ENCODE results near the gene NCF2. TPM values are rescaled to one million over a fixed set of nuclear protein-coding genes. Genes with fewer than 3 reads are reported as not detected.

NCF2 gene
- total RNA-seq, 2 experiments from 2014 or later, result 8.7 to 9.0 TPM

GRCh38 chr1:183598386-183598785, 8.1 kb upstream of the NCF2 start:
- no peak overlapping the region for H3K4me3 Mint-ChIP-seq
- peaks cover 10% of the 10 kb centered on the region for H3K4me1 Mint-ChIP-seq
- ATAC-seq, result peak; percentile 92
- intact Hi-C loops (cut with DNase I, micrococcal nuclease), result no loop called here
- H3K36me3 Mint-ChIP-seq (ENCODE audit: low read depth), result no peaks in the 10 kb centered on the region
- no peaks in the 10 kb centered on the region for H3K9me3 Mint-ChIP-seq (ENCODE audit: low read depth)
- no peak overlapping the region for H3K27ac Mint-ChIP-seq
- H3K27me3 Mint-ChIP-seq, result no peaks in the 10 kb centered on the region
- ChIA-PET CTCF (interaction anchor here (0.9 to 2.0 kb wide), 5 partner anchors 12 to 318 kb away, joined by 3 to 7 read pairs (median 3); no protein-coding TSS in a partner anchor), POLR2A (no interaction called here)
- no peak for DNase-seq

GRCh38 chr1:183597656-183598347, 7.5 kb upstream of the NCF2 start:
- Mint-ChIP-seq H3K4me3 (no peak overlapping the region), H3K27ac (no peak overlapping the region), H3K36me3 (ENCODE audit: low read depth) (no peaks in the 10 kb centered on the region), H3K9me3 (ENCODE audit: low read depth) (no peaks in the 10 kb centered on the region), H3K27me3 (no peaks in the 10 kb centered on the region), H3K4me1 (peaks cover 16% of the 10 kb centered on the region)
- ChIA-PET CTCF (interaction anchor here (0.9 to 2.0 kb wide), 4 partner anchors 12 to 318 kb away, joined by 3 to 7 read pairs (median 4); no protein-coding TSS in a partner anchor), POLR2A (no interaction called here)
- DNase-seq (no peak), ATAC-seq (no peak)
- intact Hi-C loops (cut with DNase I, micrococcal nuclease), result no loop called here

GRCh38 chr1:183596500-183596899, 6.2 kb upstream of the NCF2 start:
- CTCF ChIA-PET, result interaction anchor here (0.6 kb wide), 1 partner anchor 60 kb away, joined by 3 read pairs; no protein-coding TSS in a partner anchor
- ATAC-seq (no peak), DNase-seq (no peak)
- intact Hi-C loops (cut with DNase I, micrococcal nuclease), result no loop called here
- Mint-ChIP-seq H3K4me1 (peaks cover 24% of the 10 kb centered on the region), H3K27ac (no peak overlapping the region), H3K9me3 (ENCODE audit: low read depth) (no peaks in the 10 kb centered on the region), H3K4me3 (no peak overlapping the region), H3K36me3 (ENCODE audit: low read depth) (no peaks in the 10 kb centered on the region), H3K27me3 (no peaks in the 10 kb centered on the region)
- POLR2A ChIA-PET, result interaction anchor here (0.6 kb wide), 1 partner anchor 105 kb away, joined by 7 read pairs; no protein-coding TSS in a partner anchor

- ChIA-PET POLR2A (no interaction called here), CTCF (interaction anchor here (0.7 kb wide), 1 partner anchor 9 kb away, joined by 3 read pairs; no protein-coding TSS in a partner anchor)
Observed at GRCh38 chr1:183595537-183595936, 5.3 kb upstream of the NCF2 start.

GRCh38 chr1:183593356-183593755, 3.1 kb upstream of the NCF2 start:
- Mint-ChIP-seq H3K9me3 (ENCODE audit: low read depth) (no peaks in the 10 kb centered on the region), H3K27ac (peak overlapping the region; percentile 2), H3K4me3 (no peak overlapping the region), H3K4me1 (peaks cover 50% of the 10 kb centered on the region), H3K27me3 (no peaks in the 10 kb centered on the region), H3K36me3 (ENCODE audit: low read depth) (no peaks in the 10 kb centered on the region)
- DNase-seq, result no peak
- ATAC-seq, result no peak
- ChIA-PET CTCF (no interaction called here), POLR2A (no interaction called here)
- intact Hi-C loops (cut with DNase I, micrococcal nuclease), result loop anchor here in 1 of 2 experiments (5.0 kb wide), 1 partner anchor 39 kb away; no protein-coding TSS in a partner anchor

More at GRCh38 chr1:183595537-183595936, 5.3 kb upstream of the NCF2 start:
- peaks cover 32% of the 10 kb centered on the region for H3K4me1 Mint-ChIP-seq
- no peaks in the 10 kb centered on the region for H3K9me3 Mint-ChIP-seq (ENCODE audit: low read depth)
- ATAC-seq (no peak), DNase-seq (no peak)
- no peaks in the 10 kb centered on the region for H3K27me3 Mint-ChIP-seq
- H3K36me3 Mint-ChIP-seq (ENCODE audit: low read depth), result no peaks in the 10 kb centered on the region
- no peak overlapping the region for H3K27ac Mint-ChIP-seq
- no peak overlapping the region for H3K4me3 Mint-ChIP-seq
- intact Hi-C loops (cut with DNase I, micrococcal nuclease), result no loop called here

- intact Hi-C loops (cut with DNase I, micrococcal nuclease), result loop anchor here in 1 of 2 experiments (5.0 kb wide), 1 partner anchor 40 kb away; no protein-coding TSS in a partner anchor
- POLR2A ChIA-PET, result no interaction called here
- Mint-ChIP-seq H3K4me1 (peaks cover 47% of the 10 kb centered on the region), H3K9me3 (ENCODE audit: low read depth) (no peaks in the 10 kb centered on the region), H3K27me3 (no peaks in the 10 kb centered on the region), H3K4me3 (no peak overlapping the region), H3K36me3 (ENCODE audit: low read depth) (no peaks in the 10 kb centered on the region), H3K27ac (no peak overlapping the region)
- ATAC-seq (no peak), DNase-seq (no peak)
- CTCF ChIA-PET, result no interaction called here
Observed at GRCh38 chr1:183592733-183593132, 2.5 kb upstream of the NCF2 start.

- DNase-seq (no peak), ATAC-seq (peak; percentile 11)
- Mint-ChIP-seq H3K9me3 (ENCODE audit: low read depth) (no peaks in the 10 kb centered on the region), H3K4me3 (peak overlapping the region; percentile 62), H3K27me3 (no peaks in the 10 kb centered on the region), H3K4me1 (peaks cover 49% of the 10 kb centered on the region), H3K27ac (peak overlapping the region; percentile 89), H3K36me3 (ENCODE audit: low read depth) (no peaks in the 10 kb centered on the region)
- POLR2A ChIA-PET, result interaction anchor here (1.2 kb wide), 1 partner anchor 10 kb away, joined by 4 read pairs; no protein-coding TSS in a partner anchor
- CTCF ChIA-PET, result interaction anchor here (0.6 to 2.4 kb wide), 3 partner anchors 10 to 84 kb away, joined by 3 to 15 read pairs (median 4); no protein-coding TSS in a partner anchor
- intact Hi-C loops (cut with DNase I, micrococcal nuclease), result loop anchor here (1.0 to 5.0 kb wide), 5 partner anchors 16 to 118 kb away; partner anchors contain the start of genes ARPC5 (in 1 of the 2) and SMG7 (in 1 of the 2)
Observed at GRCh38 chr1:183589874-183590243, 400 bp downstream of the NCF2 start.

GRCh38 chr1:183589384-183589783, 875 bp downstream of the NCF2 start:
- DNase-seq, result no peak

GRCh38 chr1:183588827-183589226, 1.4 kb downstream of the NCF2 start:
- Mint-ChIP-seq H3K27me3 (no peaks in the 10 kb centered on the region), H3K9me3 (ENCODE audit: low read depth) (no peaks in the 10 kb centered on the region), H3K4me1 (peaks cover 49% of the 10 kb centered on the region), H3K4me3 (peak overlapping the region; percentile 62), H3K27ac (peak overlapping the region; percentile 89), H3K36me3 (ENCODE audit: low read depth) (no peaks in the 10 kb centered on the region)
- no peak for DNase-seq
- ChIA-PET POLR2A (interaction anchor here (1.2 kb wide), 1 partner anchor 9 kb away, joined by 4 read pairs; no protein-coding TSS in a partner anchor), CTCF (interaction anchor here (0.9 to 2.4 kb wide), 3 partner anchors 9 to 96 kb away, joined by 4 to 15 read pairs (median 4); no protein-coding TSS in a partner anchor)
- ATAC-seq, result no peak
- intact Hi-C loops (cut with DNase I, micrococcal nuclease), result loop anchor here in 1 of 2 experiments (1.0 kb wide), 1 partner anchor 15 kb away; no protein-coding TSS in a partner anchor

More at GRCh38 chr1:183589384-183589783, 875 bp downstream of the NCF2 start:
- Mint-ChIP-seq H3K36me3 (ENCODE audit: low read depth) (no peaks in the 10 kb centered on the region), H3K27ac (peak overlapping the region; percentile 89), H3K9me3 (ENCODE audit: low read depth) (no peaks in the 10 kb centered on the region), H3K27me3 (no peaks in the 10 kb centered on the region), H3K4me1 (peaks cover 49% of the 10 kb centered on the region), H3K4me3 (peak overlapping the region; percentile 62)
- intact Hi-C loops (cut with DNase I, micrococcal nuclease), result loop anchor here in 1 of 2 experiments (1.0 kb wide), 1 partner anchor 15 kb away; no protein-coding TSS in a partner anchor
- POLR2A ChIA-PET, result interaction anchor here (1.2 kb wide), 1 partner anchor 9 kb away, joined by 4 read pairs; no protein-coding TSS in a partner anchor
- CTCF ChIA-PET, result interaction anchor here (0.9 to 2.4 kb wide), 3 partner anchors 10 to 96 kb away, joined by 4 to 15 read pairs (median 4); no protein-coding TSS in a partner anchor
- no peak for ATAC-seq

- Mint-ChIP-seq H3K4me1 (peaks cover 34% of the 10 kb centered on the region), H3K27me3 (no peaks in the 10 kb centered on the region), H3K4me3 (no peak overlapping the region), H3K36me3 (ENCODE audit: low read depth) (no peaks in the 10 kb centered on the region), H3K27ac (no peak overlapping the region), H3K9me3 (ENCODE audit: low read depth) (no peaks in the 10 kb centered on the region)
- CTCF ChIA-PET, result interaction anchor here (0.9 to 1.1 kb wide), 3 partner anchors 12 to 68 kb away, joined by 3 to 4 read pairs (median 3); no protein-coding TSS in a partner anchor
- ATAC-seq (no peak), DNase-seq (no peak)
- POLR2A ChIA-PET, result interaction anchor here (0.6 kb wide), 1 partner anchor 47 kb away, joined by 3 read pairs; no protein-coding TSS in a partner anchor
- intact Hi-C loops (cut with DNase I, micrococcal nuclease), result no loop called here
Observed at GRCh38 chr1:183586926-183587325, 3.3 kb downstream of the NCF2 start.

GRCh38 chr1:183586455-183586854, 3.8 kb downstream of the NCF2 start:
- POLR2A ChIA-PET, result no interaction called here
- H3K4me1 Mint-ChIP-seq, result peaks cover 31% of the 10 kb centered on the region

More at GRCh38 chr1:183586455-183586854, 3.8 kb downstream of the NCF2 start:
- intact Hi-C loops (cut with DNase I, micrococcal nuclease), result no loop called here
- Mint-ChIP-seq H3K4me3 (no peak overlapping the region), H3K9me3 (ENCODE audit: low read depth) (no peaks in the 10 kb centered on the region), H3K27ac (no peak overlapping the region), H3K36me3 (ENCODE audit: low read depth) (no peaks in the 10 kb centered on the region), H3K27me3 (no peaks in the 10 kb centered on the region)
- CTCF ChIA-PET, result interaction anchor here (0.6 to 1.1 kb wide), 2 partner anchors 9 to 12 kb away, joined by 3 to 4 read pairs; no protein-coding TSS in a partner anchor
- no peak for DNase-seq
- ATAC-seq, result no peak
